Parathyroid adenoma (tissue), 2 donors: Measurements from ENCODE around the gene RIMBP3C.
"Not testable (repeated sequence)": the region's sequence is repeated elsewhere in the genome, so short reads cannot be mapped to it uniquely, and the experiment has no call there.

ENCODE experiments used
- H2AFZ ChIP-seq: fragments of 300-600 bp; sonication (generic); one replicate; pipeline ENCODE4 v1.7.0; 2017; ENCODE audit warnings: antibody characterized with exemption, mild to moderate bottlenecking
- H3K27ac ChIP-seq: fragments of 300-600 bp; sonication (generic); one replicate; pipeline ENCODE4 v1.7.0; 2017
- H3K27me3 ChIP-seq: fragments of 300-600 bp; sonication (generic); one replicate; pipeline ENCODE4 v1.7.0; 2017; ENCODE audit warnings: low read length; ENCODE audit not compliant: control insufficient read depth, insufficient read depth
- H3K36me3 ChIP-seq: fragments of 300-600 bp; sonication (generic); one replicate; pipeline ENCODE4 v1.7.0; 2017; ENCODE audit warnings: low read length; ENCODE audit not compliant: control insufficient read depth, insufficient read depth
- H3K4me1 ChIP-seq: fragments of 300-600 bp; sonication (generic); one replicate; pipeline ENCODE4 v1.7.0; 2017; ENCODE audit warnings: control low read depth
- H3K4me2 ChIP-seq: fragments of 300-600 bp; sonication (generic); one replicate; pipeline ENCODE4 v1.7.0; 2017; ENCODE audit warnings: low read length
- H3K4me3 ChIP-seq: fragments of 300-600 bp; sonication (generic); one replicate; pipeline ENCODE4 v1.7.0; 2017; ENCODE audit warnings: low read depth, low read length
- H3K79me2 ChIP-seq: fragments of 300-600 bp; sonication (generic); one replicate; pipeline ENCODE4 v1.7.0; 2017; ENCODE audit warnings: control low read depth
- H3K9ac ChIP-seq: fragments of 300-600 bp; sonication (generic); one replicate; pipeline ENCODE4 v1.7.0; 2017; ENCODE audit warnings: mild to moderate bottlenecking
- H3K9me3 ChIP-seq: fragments of 300-600 bp; sonication (generic); one replicate; pipeline ENCODE4 v1.7.0; 2017; ENCODE audit warnings: low read length; ENCODE audit not compliant: control insufficient read depth
- donor health status: primary hyperparathyroidism.

The RIMBP3C gene

DNA sequence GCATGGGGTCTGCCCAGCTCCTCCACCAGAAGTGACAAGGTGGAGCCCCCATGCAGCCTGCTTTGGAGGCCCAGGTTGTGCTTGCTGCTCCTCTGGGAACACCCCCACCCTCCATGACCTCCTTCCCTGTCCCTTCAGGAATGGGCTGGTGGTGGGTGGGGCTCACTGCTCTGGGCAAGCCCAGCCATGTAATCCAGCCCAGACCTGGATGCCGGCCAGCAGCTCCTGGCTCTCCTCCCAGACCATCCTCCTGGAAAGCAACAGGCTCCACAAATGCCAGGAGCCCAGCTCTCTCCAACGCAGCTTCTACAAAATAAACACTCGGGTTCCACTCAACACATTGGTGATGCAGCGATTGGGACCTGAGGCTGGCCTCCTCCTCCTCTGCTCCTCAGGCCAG lies 53.3 kb downstream of the RIMBP3C start:
- not testable (repeated sequence) for H3K27ac ChIP-seq, H3K79me2 ChIP-seq, H3K4me1 ChIP-seq, H3K4me2 ChIP-seq, H3K27me3 ChIP-seq, H3K9ac ChIP-seq, H3K9me3 ChIP-seq, H2AFZ ChIP-seq, H3K36me3 ChIP-seq, H3K4me3 ChIP-seq
